Nephron (organoid): ENCODE results near the gene DCLK3.
A peak's percentile ranks its signal among the peaks of the same experiment; 100 is the strongest.

ENCODE experiments used
- H3K27ac Mint-ChIP-seq, 3 experiments: 2 replicates each; pipeline ENCODE4 v1.8.0; 2020; ENCODE audit warnings: mixed read lengths in 3 of 3, mild to moderate bottlenecking in 2 of 3, moderate library complexity in 1 of 3
- H3K27me3 Mint-ChIP-seq: 2 replicates; pipeline ENCODE4 v1.8.0; 2021; ENCODE audit warnings: low read depth, mild to moderate bottlenecking, moderate library complexity, mixed read lengths
- H3K36me3 Mint-ChIP-seq: 2 replicates; pipeline ENCODE4 v1.8.0; 2020; ENCODE audit warnings: low read depth, mixed read lengths
- H3K4me1 Mint-ChIP-seq: 2 replicates; pipeline ENCODE4 v1.8.0; 2020; ENCODE audit warnings: mixed read lengths
- H3K4me3 Mint-ChIP-seq, 3 experiments: 2 replicates each; pipeline ENCODE4 v1.8.0; 2020; ENCODE audit warnings: mild to moderate bottlenecking in 3 of 3, mixed read lengths in 3 of 3, moderate library complexity in 2 of 3
- H3K9me3 Mint-ChIP-seq: 2 replicates; pipeline ENCODE4 v1.8.0; 2020; ENCODE audit warnings: mixed read lengths
- TF ChIP-seq, protein P1 (sequence below), 3 experiments: fragments of 200-600 bp; sonication (generic); IDR thresholded peaks; one replicate each; pipeline ENCODE4 v1.5.0; 2021; ENCODE audit warnings: antibody characterized with exemption in 3 of 3; ENCODE audit not compliant: unreplicated experiment in 3 of 3

Gene DCLK3

DNA sequence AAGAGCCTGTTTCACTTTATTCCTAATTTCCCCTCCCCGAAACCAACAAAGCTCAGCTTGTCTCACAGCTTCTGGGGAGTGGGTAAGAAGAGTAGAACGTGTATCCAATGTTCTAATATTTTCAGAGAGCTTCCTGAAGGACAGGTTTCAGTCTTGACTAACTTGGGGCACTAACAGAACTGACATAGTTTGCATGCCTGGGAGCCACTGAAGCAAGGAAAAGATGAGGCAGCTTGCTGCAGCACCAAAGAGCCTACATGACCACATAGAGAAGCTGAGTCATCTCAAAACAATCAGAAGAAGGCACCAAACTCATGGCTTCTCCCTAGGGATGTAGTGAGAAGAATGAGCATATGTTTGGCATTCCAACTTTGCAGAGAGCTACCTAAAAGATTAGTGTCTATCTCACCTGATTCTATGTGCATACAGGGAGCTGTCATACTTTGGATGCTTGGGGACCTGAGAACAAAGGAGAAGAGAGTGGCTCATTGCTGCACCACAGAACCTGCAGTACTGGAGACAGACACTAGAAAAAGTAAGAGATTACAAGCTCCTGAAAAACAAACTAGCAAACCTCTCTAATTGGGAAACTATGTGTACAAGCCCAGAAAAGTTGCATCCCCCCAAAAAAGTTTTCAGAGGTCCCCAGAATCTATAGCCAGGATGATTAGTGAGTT is 86.9 kb downstream of the DCLK3 start:
- H3K4me1 Mint-ChIP-seq: no peaks in the 10 kb centered on the region
- H3K27ac Mint-ChIP-seq: no peak overlapping the region
- H3K27me3 Mint-ChIP-seq: no peaks in the 10 kb centered on the region
- H3K9me3 Mint-ChIP-seq: peaks cover 45% of the 10 kb centered on the region
- TF ChIP-seq, protein P1, sequence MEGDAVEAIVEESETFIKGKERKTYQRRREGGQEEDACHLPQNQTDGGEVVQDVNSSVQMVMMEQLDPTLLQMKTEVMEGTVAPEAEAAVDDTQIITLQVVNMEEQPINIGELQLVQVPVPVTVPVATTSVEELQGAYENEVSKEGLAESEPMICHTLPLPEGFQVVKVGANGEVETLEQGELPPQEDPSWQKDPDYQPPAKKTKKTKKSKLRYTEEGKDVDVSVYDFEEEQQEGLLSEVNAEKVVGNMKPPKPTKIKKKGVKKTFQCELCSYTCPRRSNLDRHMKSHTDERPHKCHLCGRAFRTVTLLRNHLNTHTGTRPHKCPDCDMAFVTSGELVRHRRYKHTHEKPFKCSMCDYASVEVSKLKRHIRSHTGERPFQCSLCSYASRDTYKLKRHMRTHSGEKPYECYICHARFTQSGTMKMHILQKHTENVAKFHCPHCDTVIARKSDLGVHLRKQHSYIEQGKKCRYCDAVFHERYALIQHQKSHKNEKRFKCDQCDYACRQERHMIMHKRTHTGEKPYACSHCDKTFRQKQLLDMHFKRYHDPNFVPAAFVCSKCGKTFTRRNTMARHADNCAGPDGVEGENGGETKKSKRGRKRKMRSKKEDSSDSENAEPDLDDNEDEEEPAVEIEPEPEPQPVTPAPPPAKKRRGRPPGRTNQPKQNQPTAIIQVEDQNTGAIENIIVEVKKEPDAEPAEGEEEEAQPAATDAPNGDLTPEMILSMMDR (IDR thresholded peaks at IDR 0.05; ENCODE audit: unreplicated experiment in 3 of 3): no peak
- no peak overlapping the region for H3K4me3 Mint-ChIP-seq
- H3K36me3 Mint-ChIP-seq: peaks cover 4% of the 10 kb centered on the region

DNA sequence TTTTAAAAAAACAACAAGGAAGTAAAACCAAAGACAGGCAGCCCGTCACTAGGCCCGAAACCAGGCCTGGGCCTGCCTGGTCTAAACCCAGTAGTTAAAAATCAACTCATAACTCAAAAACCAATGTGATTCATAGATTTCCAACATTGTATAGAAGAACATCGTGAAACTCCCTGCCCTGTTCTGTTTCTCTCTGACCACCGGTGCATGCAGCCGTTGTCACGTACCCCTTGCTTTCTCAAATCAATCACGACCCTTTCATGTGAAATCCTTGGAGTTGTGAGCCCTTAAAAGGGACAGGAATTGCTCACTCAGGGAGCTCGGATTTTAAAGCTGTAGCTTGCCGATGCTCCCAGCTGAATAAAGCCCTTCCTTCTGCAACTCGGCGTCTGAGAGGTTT is 89.5 kb downstream of the DCLK3 start:
- H3K27ac Mint-ChIP-seq: peak overlapping the region in 1 of 3 experiments; percentile 56
- H3K4me3 Mint-ChIP-seq: no peak overlapping the region
- TF ChIP-seq, protein P1 (IDR thresholded peaks at IDR 0.05; ENCODE audit: unreplicated experiment in 3 of 3): no peak
- H3K27me3 Mint-ChIP-seq: no peaks in the 10 kb centered on the region
- no peaks in the 10 kb centered on the region for H3K36me3 Mint-ChIP-seq
- peaks cover 39% of the 10 kb centered on the region for H3K9me3 Mint-ChIP-seq
- H3K4me1 Mint-ChIP-seq: no peaks in the 10 kb centered on the region

DNA sequence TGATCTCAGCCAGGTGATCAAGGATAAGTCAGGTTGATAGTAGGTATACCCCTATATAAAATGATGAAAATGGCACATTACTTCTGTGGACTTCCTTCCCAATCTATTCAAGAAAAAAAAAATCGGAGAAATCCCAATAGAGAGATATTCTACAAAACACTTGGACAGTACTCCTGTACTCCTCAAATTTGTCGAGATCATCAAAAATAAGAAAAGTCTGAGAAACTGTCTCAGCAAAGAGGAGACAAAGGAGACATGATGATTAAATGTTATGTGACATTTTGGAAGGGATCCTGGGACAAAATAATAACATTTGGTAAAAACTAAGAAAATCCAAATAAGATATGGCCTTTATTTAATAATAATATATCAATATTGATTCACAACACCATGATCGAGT is 94.6 kb downstream of the DCLK3 start:
- no peaks in the 10 kb centered on the region for H3K36me3 Mint-ChIP-seq
- H3K4me3 Mint-ChIP-seq: no peak overlapping the region
- peaks cover 23% of the 10 kb centered on the region for H3K9me3 Mint-ChIP-seq

DNA sequence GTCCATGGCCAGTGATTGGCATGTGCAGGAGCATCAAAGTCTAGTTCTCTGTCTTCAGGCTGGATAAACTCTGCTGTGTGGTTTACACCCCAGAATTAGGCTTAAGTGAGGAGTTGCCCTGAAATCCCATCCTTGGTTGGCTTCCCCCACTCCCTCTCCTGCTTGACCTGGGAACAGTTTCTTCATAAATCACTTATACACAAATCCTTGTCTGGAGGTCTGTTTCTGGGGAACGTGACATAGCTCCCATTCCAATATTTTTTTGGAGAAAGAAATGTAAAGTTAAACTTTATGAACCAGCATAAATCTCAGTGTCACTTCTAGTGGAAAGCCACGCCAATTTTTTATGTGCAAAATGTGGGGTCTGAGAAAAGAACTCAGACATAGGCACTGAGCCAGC is 98.2 kb downstream of the DCLK3 start:
- H3K27ac Mint-ChIP-seq: peak overlapping the region; percentile 20 to 41 (median 35)
- TF ChIP-seq, protein P1 (IDR thresholded peaks at IDR 0.05; ENCODE audit: unreplicated experiment in 3 of 3): no peak
- no peaks in the 10 kb centered on the region for H3K36me3 Mint-ChIP-seq
- no peaks in the 10 kb centered on the region for H3K27me3 Mint-ChIP-seq
- H3K4me3 Mint-ChIP-seq: no peak overlapping the region
- H3K9me3 Mint-ChIP-seq: peaks cover 16% of the 10 kb centered on the region
- peaks cover 19% of the 10 kb centered on the region for H3K4me1 Mint-ChIP-seq

More for the DNA sequence above, 94.6 kb downstream of the DCLK3 start:
- Mint-ChIP-seq H3K27ac (no peak overlapping the region), H3K4me1 (peaks cover 8% of the 10 kb centered on the region), H3K27me3 (no peaks in the 10 kb centered on the region)
- TF ChIP-seq, protein P1 (IDR thresholded peaks at IDR 0.05; ENCODE audit: unreplicated experiment in 3 of 3): no peak

DNA sequence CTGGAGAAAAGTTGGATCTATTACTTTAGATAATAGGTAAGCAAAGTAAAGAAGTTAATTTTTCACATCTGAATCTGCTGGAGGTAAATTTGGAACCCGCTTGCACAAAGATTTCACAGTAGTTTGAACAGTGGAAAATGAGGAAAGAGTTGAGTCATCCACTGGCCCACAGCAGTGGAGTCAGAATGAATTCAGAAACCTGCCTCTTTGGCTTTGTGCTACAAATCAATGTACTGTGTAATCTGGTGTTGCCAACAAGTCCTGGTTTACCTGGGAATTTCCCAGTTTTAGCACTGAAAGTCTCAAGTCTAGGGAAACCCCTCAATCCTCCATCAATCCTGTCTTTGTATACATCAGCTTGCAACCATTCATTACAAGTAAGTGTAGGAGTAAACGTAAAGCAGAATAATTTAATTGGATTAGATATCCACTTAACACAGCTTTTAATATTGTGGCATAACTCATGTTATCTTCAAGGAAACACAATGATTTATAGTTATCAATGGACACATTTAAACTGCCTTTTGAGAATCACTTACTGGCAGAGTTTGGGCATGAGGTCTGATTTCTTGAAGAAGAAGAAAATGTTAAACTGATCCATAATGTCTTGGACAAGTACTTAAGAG is 100.6 kb downstream of the DCLK3 start:
- no peaks in the 10 kb centered on the region for H3K27me3 Mint-ChIP-seq
- TF ChIP-seq, protein P1 (IDR thresholded peaks at IDR 0.05; ENCODE audit: unreplicated experiment in 3 of 3): no peak
- H3K36me3 Mint-ChIP-seq: no peaks in the 10 kb centered on the region
- peaks cover 6% of the 10 kb centered on the region for H3K9me3 Mint-ChIP-seq
- H3K4me3 Mint-ChIP-seq: no peak overlapping the region
- H3K4me1 Mint-ChIP-seq: peaks cover 19% of the 10 kb centered on the region
- peak overlapping the region in 2 of 3 experiments; percentile 33 to 64 for H3K27ac Mint-ChIP-seq

DNA sequence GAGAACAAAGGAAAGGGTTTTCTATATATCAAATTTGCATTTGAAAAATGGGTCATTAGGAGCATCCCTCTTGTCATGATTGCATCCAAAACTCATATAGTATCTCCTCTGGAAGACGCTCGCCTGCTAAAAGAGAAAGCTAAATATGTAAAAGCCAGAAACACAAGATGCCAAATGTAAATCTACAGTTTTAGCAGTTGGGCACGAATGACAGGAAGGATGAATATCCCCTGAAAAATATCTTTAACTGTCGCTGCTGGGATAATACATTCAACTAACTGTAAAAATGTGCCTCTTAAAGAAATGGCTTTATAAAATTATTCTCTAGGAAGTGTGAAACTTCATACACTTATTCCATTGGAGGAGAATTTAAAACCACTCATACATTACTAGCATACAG is 101.7 kb downstream of the DCLK3 start:
- H3K27ac Mint-ChIP-seq: peak overlapping the region in 2 of 3 experiments; percentile 25 to 33
- no peak overlapping the region for H3K4me3 Mint-ChIP-seq
- peaks cover 3% of the 10 kb centered on the region for H3K9me3 Mint-ChIP-seq
- no peaks in the 10 kb centered on the region for H3K27me3 Mint-ChIP-seq
- no peaks in the 10 kb centered on the region for H3K36me3 Mint-ChIP-seq
- TF ChIP-seq, protein P1 (IDR thresholded peaks at IDR 0.05; ENCODE audit: unreplicated experiment in 3 of 3): no peak
- H3K4me1 Mint-ChIP-seq: peaks cover 19% of the 10 kb centered on the region
